ENCODE results near the gene MOXD1. TPM values are rescaled to one million over a fixed set of nuclear protein-coding genes. Genes with fewer than 3 reads are reported as not detected.

Gene MOXD1
- total RNA-seq, 1 donor from 2014 or later = 113 TPM

- no peaks in the 10 kb centered on the region for H3K27me3 Mint-ChIP-seq (ENCODE audit: low read depth)
- H3K4me1 Mint-ChIP-seq = peaks cover 11% of the 10 kb centered on the region
- H3K36me3 Mint-ChIP-seq = peaks cover 3% of the 10 kb centered on the region
- H3K27ac Mint-ChIP-seq = no peak overlapping the region
- H3K9me3 Mint-ChIP-seq = peaks cover 13% of the 10 kb centered on the region
- no peak for TF ChIP-seq CTCF (IDR thresholded peaks at IDR 0.05; ENCODE audit: unreplicated experiment)
- no peak for DNase-seq (ENCODE audit: low spot score in 2 of 2, unreplicated experiment in 2 of 2)
- H3K4me3 Mint-ChIP-seq = no peak overlapping the region
Measured at GRCh38 chr6:132247381-132248159, 153.7 kb downstream of the MOXD1 start.

- Mint-ChIP-seq H3K27ac (no peak overlapping the region), H3K4me3 (no peak overlapping the region)
Measured at GRCh38 chr6:132246632-132247270, 154.5 kb downstream of the MOXD1 start.

GRCh38 chr6:132246120-132246617, 155.1 kb downstream of the MOXD1 start:
- Mint-ChIP-seq H3K36me3 (no peaks in the 10 kb centered on the region), H3K4me1 (peaks cover 11% of the 10 kb centered on the region), H3K27me3 (ENCODE audit: low read depth) (no peaks in the 10 kb centered on the region), H3K9me3 (peaks cover 3% of the 10 kb centered on the region), H3K27ac (no peak overlapping the region), H3K4me3 (no peak overlapping the region)
- no peak for TF ChIP-seq CTCF (IDR thresholded peaks at IDR 0.05; ENCODE audit: unreplicated experiment)
- no peak for DNase-seq (ENCODE audit: low spot score in 2 of 2, unreplicated experiment in 2 of 2)

More at GRCh38 chr6:132246632-132247270, 154.5 kb downstream of the MOXD1 start:
- no peak for TF ChIP-seq CTCF (IDR thresholded peaks at IDR 0.05; ENCODE audit: unreplicated experiment)
- Mint-ChIP-seq H3K4me1 (peaks cover 11% of the 10 kb centered on the region), H3K36me3 (no peaks in the 10 kb centered on the region), H3K27me3 (ENCODE audit: low read depth) (no peaks in the 10 kb centered on the region), H3K9me3 (peaks cover 9% of the 10 kb centered on the region)
- no peak for DNase-seq (ENCODE audit: low spot score in 2 of 2, unreplicated experiment in 2 of 2)

Other genes starting within 250 kb of the MOXD1 start
- gene STX7, start 111.6 kb upstream of the MOXD1 start, total RNA-seq = 46.9 to 48.1 TPM (median 47.9 TPM) in 3 replicates
- gene TAAR9, start 136.8 kb upstream of the MOXD1 start, total RNA-seq = not detected in 3 replicates
- gene TAAR8, start 151.2 kb upstream of the MOXD1 start, total RNA-seq = not detected in 3 replicates
- not detected in 3 replicates for gene TAAR6, start 168.8 kb upstream of the MOXD1 start, total RNA-seq
- gene TAAR5, start 188.3 kb upstream of the MOXD1 start, total RNA-seq = not detected in 3 replicates
- not detected in 3 replicates for gene TAAR2, start 222.8 kb upstream of the MOXD1 start, total RNA-seq